ENCODE data around the gene RPS27A.
"Not testable (repeated sequence)": the region's sequence is repeated elsewhere in the genome, so short reads cannot be mapped to it uniquely, and the experiment has no call there.

RPS27A gene

GRCh38 chr2:55242617-55243016 lies 10.1 kb downstream of the RPS27A start:
- H3K4me3 ChIP-seq (ENCODE audit: control insufficient read depth, low read depth, low read length): no peak overlapping the region
- DNase-seq (ENCODE audit: low read depth): no peak
- TF ChIP-seq CTCF (conservative IDR thresholded peaks at IDR 0.05; ENCODE audit: control insufficient read depth, insufficient read depth, low read depth, low read length): no peak

- no peak overlapping the region for H3K4me3 ChIP-seq (ENCODE audit: control insufficient read depth, low read depth, low read length)
- DNase-seq (ENCODE audit: low read depth): no peak
- TF ChIP-seq CTCF (conservative IDR thresholded peaks at IDR 0.05; ENCODE audit: control insufficient read depth, insufficient read depth, low read depth, low read length): no peak
Measured at GRCh38 chr2:55245411-55245810, 12.9 kb downstream of the RPS27A start.

- TF ChIP-seq CTCF (conservative IDR thresholded peaks at IDR 0.05; ENCODE audit: control insufficient read depth, insufficient read depth, low read depth, low read length): no peak
- H3K4me3 ChIP-seq (ENCODE audit: control insufficient read depth, low read depth, low read length): no peak overlapping the region
- DNase-seq (ENCODE audit: low read depth): no peak
Measured at GRCh38 chr2:55247025-55247424, 14.5 kb downstream of the RPS27A start.

DNA sequence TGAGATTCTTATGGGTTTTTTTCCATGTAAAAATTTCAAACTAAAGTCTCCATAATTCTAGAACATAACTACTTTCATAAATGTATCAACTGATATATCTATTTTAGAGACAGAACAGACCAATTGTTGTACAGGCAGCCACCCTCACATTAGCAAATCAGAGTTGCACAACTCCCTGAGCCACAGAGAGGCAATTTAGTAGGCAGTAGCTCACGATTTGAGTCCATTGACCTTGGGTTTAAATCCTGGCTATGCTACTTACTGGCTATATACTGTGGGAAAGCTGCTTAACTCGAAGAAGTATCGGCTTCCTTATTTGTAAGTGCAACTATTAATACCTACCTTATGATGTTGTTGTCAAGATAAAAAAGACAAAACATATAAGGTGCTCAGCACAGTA lies 20.3 kb downstream of the RPS27A start:
- no peak overlapping the region for H3K4me3 ChIP-seq (ENCODE audit: control insufficient read depth, low read depth, low read length)
- no peak for TF ChIP-seq CTCF (conservative IDR thresholded peaks at IDR 0.05; ENCODE audit: control insufficient read depth, insufficient read depth, low read depth, low read length)
- DNase-seq (ENCODE audit: low read depth): no peak

DNA sequence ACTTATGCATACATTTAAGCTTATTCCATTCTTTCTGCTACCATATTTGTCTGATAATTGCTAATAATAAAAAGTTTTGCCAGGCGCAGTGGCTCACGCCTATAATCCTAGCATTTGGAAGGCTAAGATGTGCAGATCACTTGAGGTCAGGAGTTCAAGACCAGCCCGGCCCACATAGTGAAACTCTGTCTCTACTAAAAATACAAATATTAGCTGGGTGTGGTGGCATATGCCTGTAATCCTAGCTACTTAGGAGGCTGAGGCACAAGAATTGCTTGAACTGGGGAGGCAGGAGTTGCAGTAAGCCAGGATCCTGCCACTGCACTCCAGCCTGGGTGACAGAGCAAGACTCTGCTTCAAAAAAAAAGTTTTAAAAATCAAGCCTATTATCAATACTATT lies 27.1 kb downstream of the RPS27A start:
- DNase-seq (ENCODE audit: low read depth); H3K4me3 ChIP-seq (ENCODE audit: control insufficient read depth, low read depth, low read length): not testable (repeated sequence)

- no peak for TF ChIP-seq CTCF (conservative IDR thresholded peaks at IDR 0.05; ENCODE audit: control insufficient read depth, insufficient read depth, low read depth, low read length)
- H3K4me3 ChIP-seq (ENCODE audit: control insufficient read depth, low read depth, low read length): peak overlapping the region; percentile 96
- DNase-seq (ENCODE audit: low read depth): no peak
Measured at GRCh38 chr2:55268288-55268906, 35.9 kb downstream of the RPS27A start.

DNA sequence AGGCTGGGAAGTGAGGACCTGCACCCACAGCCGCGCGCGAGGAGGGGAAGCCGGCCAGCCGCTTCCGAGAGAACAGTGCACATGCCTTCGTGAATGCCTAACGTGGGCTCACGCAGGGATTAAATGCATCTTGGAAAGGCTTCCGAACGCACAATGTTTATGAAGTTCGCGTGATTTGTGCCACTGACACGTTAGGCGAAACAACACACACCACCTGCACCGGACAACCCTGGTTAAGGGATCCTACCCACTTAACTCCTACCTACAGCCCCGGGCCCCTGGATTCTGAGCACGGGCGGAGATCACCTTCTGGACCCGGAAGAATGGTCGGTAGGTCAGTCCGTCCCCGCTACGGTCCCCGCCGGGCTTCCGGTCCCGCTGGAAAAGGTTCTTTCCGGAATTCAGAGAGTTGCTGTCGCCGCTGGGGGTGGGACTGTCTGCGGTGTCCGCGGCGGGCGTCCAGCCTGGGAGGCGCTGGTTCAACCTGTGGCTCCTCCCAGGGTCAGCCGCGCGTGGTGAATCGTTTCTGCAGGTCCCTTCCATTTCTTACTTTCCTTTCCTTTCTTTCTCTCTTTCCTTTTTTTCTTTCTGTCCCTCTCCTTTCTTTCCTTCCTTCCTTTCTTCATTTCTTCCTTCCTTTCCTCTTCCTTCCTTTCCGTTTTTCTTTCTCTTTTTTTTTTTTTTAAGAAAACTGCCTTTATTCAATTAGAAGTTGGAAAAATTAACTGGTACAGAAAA lies 36.6 kb downstream of the RPS27A start, which contains the start of gene MTIF2:
MTIF2 (minus strand) TSS at position 325 of the 738 bp plus-strand sequence. CDS start 5,373 bp downstream, outside the sequence.
- H3K4me3 ChIP-seq (ENCODE audit: control insufficient read depth, low read depth, low read length): peak within 1 kb of the TSS; percentile 96

More for the DNA sequence above, 36.6 kb downstream of the RPS27A start, which contains the start of gene MTIF2:
- DNase-seq (ENCODE audit: low read depth): peak; percentile 90
- no peak for TF ChIP-seq CTCF (conservative IDR thresholded peaks at IDR 0.05; ENCODE audit: control insufficient read depth, insufficient read depth, low read depth, low read length)

All from fibroblast of mammary gland (primary cell).